Right forelimb (tissue), 1 donor: Measurements from ENCODE around the gene CHIA.

Experiments used
- DNase-seq: peaks from one replicate; pipeline ENCODE4 v3.0.0-alpha.2; 2018

Gene CHIA

GRCh38 chr1:111369645-111370044 is 79.0 kb downstream of the CHIA start:
- no peak for DNase-seq
